Endothelial cell of umbilical vein (primary cell): ENCODE data around the gene PTPRU. TPM values are rescaled to one million over a fixed set of nuclear protein-coding genes. Genes with fewer than 3 reads are reported as not detected.
"Not testable (repeated sequence)": the region's sequence is repeated elsewhere in the genome, so short reads cannot be mapped to it uniquely, and the experiment has no call there.

ENCODE experiments used
- BruUV-seq: library from RNA; stranded (reverse); fragments of 400-500 nt; replicated peaks from 2 replicates; lab custom pipeline; 2021; lab: Mats Ljungman, UMichigan
- CTCF ChIA-PET: fragments of 300-600, 350-600 bp; sonication (Branson Sonifier 250); formaldehyde crosslinking; loops from one replicate; lab custom pipeline; 2021; ENCODE audit warnings: antibody characterized with exemption, inconsistent platforms; lab: Charles Lee
- POLR2A ChIA-PET: fragments of 300-600, 350-600 bp; sonication (Branson Sonifier 250); formaldehyde crosslinking; loops from one replicate; lab custom pipeline; 2021; ENCODE audit warnings: antibody characterized with exemption, inconsistent platforms; lab: Charles Lee
- DNase-seq: peaks from one replicate; pipeline ENCODE4 v3.0.0-alpha.2; 2011; ENCODE audit warnings: low read depth, low spot score
- FAIRE-seq: peaks from 2 replicates; lab custom pipeline; 2011; peaks lifted over from hg19 to GRCh38; lab: Jason Lieb, UNC
- H2AFZ ChIP-seq: 2 replicates; pipeline ENCODE4 v1.6.0; 2012; ENCODE audit warnings: low read depth, low read length, control low read depth, inconsistent platforms
- H3K27ac ChIP-seq: 2 replicates; pipeline ENCODE4 v1.5.1; 2011; ENCODE audit warnings: low read depth, mild to moderate bottlenecking, control low read depth, low read length, moderate library complexity; ENCODE audit not compliant: insufficient read depth
- H3K27me3 ChIP-seq, 2 experiments: 2 replicates each; pipeline versions ENCODE4 v1.6.0 to v1.6.1; 2011; ENCODE audit warnings: low read length in 2 of 2, mixed read lengths in 1 of 2; ENCODE audit not compliant: control insufficient read depth in 2 of 2, insufficient read depth in 2 of 2
- H3K36me3 ChIP-seq, 2 experiments: 2 replicates in 1 of 2; 3 replicates in 1 of 2; pipeline ENCODE4 v1.5.1; 2011; ENCODE audit warnings: low read length in 2 of 2, mild to moderate bottlenecking in 1 of 2, moderate library complexity in 1 of 2; ENCODE audit not compliant: control insufficient read depth in 2 of 2, insufficient read depth in 2 of 2; ENCODE audit errors: extremely low read depth in 1 of 2
- H3K4me1 ChIP-seq: 3 replicates; pipeline ENCODE4 v1.5.1; 2011; ENCODE audit warnings: mild to moderate bottlenecking, low read length; ENCODE audit not compliant: control insufficient read depth, insufficient read depth; ENCODE audit errors: extremely low read depth
- H3K4me2 ChIP-seq: 2 replicates; pipeline ENCODE4 v1.6.1; 2011; ENCODE audit warnings: low read length, control low read depth, mixed read lengths; ENCODE audit not compliant: insufficient read depth
- H3K4me3 ChIP-seq, 3 experiments: fragments of 200-600 bp in 1 of 3; sonication (generic), shearing (Covaris generic) in 1 of 3; replicated peaks in 1 of 3; 2 replicates each; pipeline ENCODE4 v1.5.1; 2011 to 2016; ENCODE audit warnings: control low read depth in 3 of 3, low read length in 3 of 3, mild to moderate bottlenecking in 2 of 3, inconsistent platforms in 1 of 3, low read depth in 1 of 3, moderate library complexity in 1 of 3; ENCODE audit not compliant: insufficient read depth in 1 of 3
- H3K79me2 ChIP-seq: 2 replicates; pipeline ENCODE4 v1.6.0; 2012; ENCODE audit warnings: low read length, inconsistent platforms; ENCODE audit not compliant: control insufficient read depth, insufficient read depth
- H3K9ac ChIP-seq: replicated peaks from 2 replicates; pipeline ENCODE3; 2011; ENCODE audit warnings: low read length, control low read depth; ENCODE audit not compliant: insufficient read depth; ENCODE audit errors: extremely low read depth
- H3K9me1 ChIP-seq: replicated peaks from 3 replicates; pipeline ENCODE4 v1.6.0; 2011; ENCODE audit warnings: mild to moderate bottlenecking, low read length; ENCODE audit not compliant: control insufficient read depth, insufficient read depth; ENCODE audit errors: extremely low read depth
- H3K9me3 ChIP-seq: replicated peaks from 2 replicates; pipeline ENCODE4 v1.5.1; 2012; ENCODE audit warnings: low read length, inconsistent platforms; ENCODE audit not compliant: control insufficient read depth, insufficient read depth
- H4K20me1 ChIP-seq: replicated peaks from 2 replicates; pipeline ENCODE3; 2011; ENCODE audit warnings: mild to moderate bottlenecking, low read length; ENCODE audit not compliant: control insufficient read depth, insufficient read depth; ENCODE audit errors: extremely low read depth
- CTCF ChIP-seq, 2 donors: IDR thresholded peaks; 1 replicate in 1 of 2; 2 replicates in 1 of 2; pipeline ENCODE4 v1.5.1; 2011; ENCODE audit warnings: low read length in 2 of 2, mild to moderate bottlenecking in 2 of 2, moderate library complexity in 2 of 2, control low read depth in 1 of 2, inconsistent platforms in 1 of 2, low read depth in 1 of 2; ENCODE audit not compliant: insufficient read depth in 1 of 2; ENCODE audit errors: extremely low read depth in 1 of 2
- EZH2 ChIP-seq: IDR thresholded peaks from 2 replicates; pipeline ENCODE4 v1.6.1; 2012; ENCODE audit warnings: borderline replicate concordance, low read depth, mild to moderate bottlenecking, moderate library complexity, low read length, inconsistent platforms; ENCODE audit not compliant: severe bottlenecking
- FOS ChIP-seq: IDR thresholded peaks from 2 replicates; pipeline ENCODE4 v1.6.1; 2011; ENCODE audit warnings: mild to moderate bottlenecking, low read length, moderate library complexity, borderline replicate concordance; ENCODE audit not compliant: insufficient read depth
- GATA2 ChIP-seq: IDR thresholded peaks from 2 replicates; pipeline ENCODE4 v1.7.0; 2011; ENCODE audit warnings: low read depth, mild to moderate bottlenecking, moderate library complexity, mixed read lengths, low read length; ENCODE audit not compliant: insufficient read length, insufficient read depth
- JUN ChIP-seq: IDR thresholded peaks from 2 replicates; pipeline ENCODE4 v1.6.1; 2011; ENCODE audit warnings: borderline replicate concordance, low read depth; ENCODE audit not compliant: insufficient read length, insufficient read depth
- MAX ChIP-seq: IDR thresholded peaks from 2 replicates; pipeline ENCODE4 v1.6.1; 2011; ENCODE audit not compliant: insufficient read depth, insufficient read length
- MYC ChIP-seq: IDR thresholded peaks from one replicate; pipeline ENCODE4 v1.6.1; 2011; ENCODE audit warnings: mild to moderate bottlenecking, low read depth, low read length
- POLR2A ChIP-seq: IDR thresholded peaks from 2 replicates; pipeline ENCODE4 v1.6.1; 2012; ENCODE audit warnings: low read depth, mild to moderate bottlenecking, control low read depth, low read length
- POLR2AphosphoS5 ChIP-seq: IDR thresholded peaks from 2 replicates; pipeline ENCODE4 v1.6.1; 2012; ENCODE audit warnings: low read depth, mild to moderate bottlenecking, control low read depth, low read length, moderate library complexity; ENCODE audit not compliant: insufficient read depth
- dilution Hi-C: fragments of 300-500 bp; cut with MboI; formaldehyde crosslinking; loops from one replicate; pipeline ENCODE4 v1.15.0; 2019; ENCODE audit warnings: low sequenced_read_pairs; ENCODE audit not compliant: extremely low pct_ligation_motif_present
- intact Hi-C: fragments of 100-400 bp; cut with micrococcal nuclease; formaldehyde crosslinking; loops from one replicate; pipeline ENCODE4 v1.10.0; 2022
- polyA plus RNA-seq, 4 experiments: library from polyadenylated mRNA; depleted of rRNA in 3 of 4; stranded (reverse) in 3 of 4; unstranded in 1 of 4; fragments of >200 nt; gene quantifications; 2 replicates each; pipeline versions ENCODE4 v1.2.1 to v1.2.3, GENCODE V29; 2011 to 2012; ENCODE audit warnings: missing spikeins in 1 of 4
- total RNA-seq: library from RNA; stranded (reverse); gene quantifications from 2 replicates; pipeline ENCODE4 v1.2.3, GENCODE V29; 2021

Gene PTPRU
- total and polyA plus RNA-seq, 2 donors (not counting 3 experiments of a cell fraction or from before 2014, with no cell fraction given) = 0.58 to 2.6 TPM

- DNase-seq (no peak), FAIRE-seq (no peak)
- H2AFZ ChIP-seq = no peak overlapping the region
- H3K4me2 ChIP-seq = no peak overlapping the region
- H3K27me3 ChIP-seq = peaks cover 30 to 34% of the 10 kb centered on the region in 2 experiments
- CTCF ChIA-PET = interaction anchor here (0.9 to 1.5 kb wide), 3 partner anchors 1146 to 1545 kb away, joined by 3 to 6 read pairs (median 4); no protein-coding TSS in a partner anchor
- dilution Hi-C loops = loop anchor here (25.0 kb wide), 1 partner anchor 853 kb away; no protein-coding TSS in a partner anchor
- no peaks in the 10 kb centered on the region for H3K9me3 ChIP-seq
- H3K27ac ChIP-seq = no peak overlapping the region
- H3K79me2 ChIP-seq = peaks cover 10% of the 10 kb centered on the region
- no peak for TF ChIP-seq MYC
- no peak for TF ChIP-seq POLR2AphosphoS5
- no peak for TF ChIP-seq FOS
- no peak for TF ChIP-seq CTCF (IDR thresholded peaks at IDR 0.05; ENCODE audit: extremely low read depth in 1 of 2, insufficient read depth in 1 of 2, low read depth in 1 of 2, low read length in 2 of 2)
- no peak for TF ChIP-seq EZH2
- no peak for TF ChIP-seq JUN
- TF ChIP-seq POLR2A = no peak
- TF ChIP-seq GATA2 = no peak
- TF ChIP-seq MAX = no peak
- no peaks in the 10 kb centered on the region for H3K36me3 ChIP-seq
- H4K20me1 ChIP-seq = no peaks in the 10 kb centered on the region
- intact Hi-C loops = no loop called here
- POLR2A ChIA-PET = no interaction called here
- H3K9ac ChIP-seq = no peak overlapping the region
- BruUV-seq = no TSS peak
- H3K4me1 ChIP-seq = peaks cover 24% of the 10 kb centered on the region
- H3K4me3 ChIP-seq = no peak overlapping the region
- no peaks in the 10 kb centered on the region for H3K9me1 ChIP-seq
Observed at GRCh38 chr1:29234471-29234870, 1.9 kb upstream of the PTPRU start.

- dilution Hi-C loops = loop anchor here (25.0 kb wide), 1 partner anchor 852 kb away; no protein-coding TSS in a partner anchor
- POLR2A ChIA-PET, H3K79me2 ChIP-seq, H4K20me1 ChIP-seq, H3K9me1 ChIP-seq, H3K36me3 ChIP-seq, FAIRE-seq, DNase-seq, H3K9me3 ChIP-seq, H2AFZ ChIP-seq, H3K9ac ChIP-seq, BruUV-seq, H3K4me2 ChIP-seq, H3K27ac ChIP-seq, H3K4me3 ChIP-seq: not testable (repeated sequence)
- intact Hi-C loops = loop anchor here (5.0 kb wide), 2 partner anchors 147 to 217 kb away; no protein-coding TSS in a partner anchor
- Histone ChIP-seq H3K4me1 (peaks cover 21% of the 10 kb centered on the region), H3K27me3 (peaks cover 31 to 38% of the 10 kb centered on the region in 2 experiments)
- CTCF ChIA-PET = interaction anchor here (0.9 to 1.5 kb wide), 3 partner anchors 1146 to 1545 kb away, joined by 3 to 6 read pairs (median 4); no protein-coding TSS in a partner anchor
Observed at GRCh38 chr1:29234881-29235280, 1.4 kb upstream of the PTPRU start.
